Endothelial cell of umbilical vein (primary cell): ENCODE data around the gene QDPR. TPM values are rescaled to one million over a fixed set of nuclear protein-coding genes. Genes with fewer than 3 reads are reported as not detected.

Source experiments
- BruUV-seq: library from RNA; stranded (reverse); fragments of 400-500 nt; replicated peaks from 2 replicates; lab custom pipeline; 2021; lab: Mats Ljungman, UMichigan
- CTCF ChIA-PET: fragments of 300-600, 350-600 bp; sonication (Branson Sonifier 250); formaldehyde crosslinking; loops from one replicate; lab custom pipeline; 2021; ENCODE audit warnings: antibody characterized with exemption, inconsistent platforms; lab: Charles Lee
- POLR2A ChIA-PET: fragments of 300-600, 350-600 bp; sonication (Branson Sonifier 250); formaldehyde crosslinking; loops from one replicate; lab custom pipeline; 2021; ENCODE audit warnings: antibody characterized with exemption, inconsistent platforms; lab: Charles Lee
- DNase-seq: peaks from one replicate; pipeline ENCODE4 v3.0.0-alpha.2; 2011; ENCODE audit warnings: low read depth, low spot score
- FAIRE-seq: peaks from 2 replicates; lab custom pipeline; 2011; peaks lifted over from hg19 to GRCh38; lab: Jason Lieb, UNC
- H2AFZ ChIP-seq: 2 replicates; pipeline ENCODE4 v1.6.0; 2012; ENCODE audit warnings: low read depth, low read length, control low read depth, inconsistent platforms
- H3K27ac ChIP-seq: 2 replicates; pipeline ENCODE4 v1.5.1; 2011; ENCODE audit warnings: low read depth, mild to moderate bottlenecking, control low read depth, low read length, moderate library complexity; ENCODE audit not compliant: insufficient read depth
- H3K27me3 ChIP-seq, 2 experiments: 2 replicates each; pipeline versions ENCODE4 v1.6.0 to v1.6.1; 2011; ENCODE audit warnings: low read length in 2 of 2, mixed read lengths in 1 of 2; ENCODE audit not compliant: control insufficient read depth in 2 of 2, insufficient read depth in 2 of 2
- H3K36me3 ChIP-seq, 2 experiments: 2 replicates in 1 of 2; 3 replicates in 1 of 2; pipeline ENCODE4 v1.5.1; 2011; ENCODE audit warnings: low read length in 2 of 2, mild to moderate bottlenecking in 1 of 2, moderate library complexity in 1 of 2; ENCODE audit not compliant: control insufficient read depth in 2 of 2, insufficient read depth in 2 of 2; ENCODE audit errors: extremely low read depth in 1 of 2
- H3K4me1 ChIP-seq: 3 replicates; pipeline ENCODE4 v1.5.1; 2011; ENCODE audit warnings: mild to moderate bottlenecking, low read length; ENCODE audit not compliant: control insufficient read depth, insufficient read depth; ENCODE audit errors: extremely low read depth
- H3K4me2 ChIP-seq: 2 replicates; pipeline ENCODE4 v1.6.1; 2011; ENCODE audit warnings: low read length, control low read depth, mixed read lengths; ENCODE audit not compliant: insufficient read depth
- H3K4me3 ChIP-seq, 3 experiments: fragments of 200-600 bp in 1 of 3; sonication (generic), shearing (Covaris generic) in 1 of 3; replicated peaks in 1 of 3; 2 replicates each; pipeline ENCODE4 v1.5.1; 2011 to 2016; ENCODE audit warnings: control low read depth in 3 of 3, low read length in 3 of 3, mild to moderate bottlenecking in 2 of 3, inconsistent platforms in 1 of 3, low read depth in 1 of 3, moderate library complexity in 1 of 3; ENCODE audit not compliant: insufficient read depth in 1 of 3
- H3K79me2 ChIP-seq: 2 replicates; pipeline ENCODE4 v1.6.0; 2012; ENCODE audit warnings: low read length, inconsistent platforms; ENCODE audit not compliant: control insufficient read depth, insufficient read depth
- H3K9ac ChIP-seq: replicated peaks from 2 replicates; pipeline ENCODE3; 2011; ENCODE audit warnings: low read length, control low read depth; ENCODE audit not compliant: insufficient read depth; ENCODE audit errors: extremely low read depth
- H3K9me1 ChIP-seq: replicated peaks from 3 replicates; pipeline ENCODE4 v1.6.0; 2011; ENCODE audit warnings: mild to moderate bottlenecking, low read length; ENCODE audit not compliant: control insufficient read depth, insufficient read depth; ENCODE audit errors: extremely low read depth
- H3K9me3 ChIP-seq: replicated peaks from 2 replicates; pipeline ENCODE4 v1.5.1; 2012; ENCODE audit warnings: low read length, inconsistent platforms; ENCODE audit not compliant: control insufficient read depth, insufficient read depth
- H4K20me1 ChIP-seq: replicated peaks from 2 replicates; pipeline ENCODE3; 2011; ENCODE audit warnings: mild to moderate bottlenecking, low read length; ENCODE audit not compliant: control insufficient read depth, insufficient read depth; ENCODE audit errors: extremely low read depth
- CTCF ChIP-seq, 2 donors: IDR thresholded peaks; 1 replicate in 1 of 2; 2 replicates in 1 of 2; pipeline ENCODE4 v1.5.1; 2011; ENCODE audit warnings: low read length in 2 of 2, mild to moderate bottlenecking in 2 of 2, moderate library complexity in 2 of 2, control low read depth in 1 of 2, inconsistent platforms in 1 of 2, low read depth in 1 of 2; ENCODE audit not compliant: insufficient read depth in 1 of 2; ENCODE audit errors: extremely low read depth in 1 of 2
- EZH2 ChIP-seq: IDR thresholded peaks from 2 replicates; pipeline ENCODE4 v1.6.1; 2012; ENCODE audit warnings: borderline replicate concordance, low read depth, mild to moderate bottlenecking, moderate library complexity, low read length, inconsistent platforms; ENCODE audit not compliant: severe bottlenecking
- FOS ChIP-seq: IDR thresholded peaks from 2 replicates; pipeline ENCODE4 v1.6.1; 2011; ENCODE audit warnings: mild to moderate bottlenecking, low read length, moderate library complexity, borderline replicate concordance; ENCODE audit not compliant: insufficient read depth
- GATA2 ChIP-seq: IDR thresholded peaks from 2 replicates; pipeline ENCODE4 v1.7.0; 2011; ENCODE audit warnings: low read depth, mild to moderate bottlenecking, moderate library complexity, mixed read lengths, low read length; ENCODE audit not compliant: insufficient read length, insufficient read depth
- JUN ChIP-seq: IDR thresholded peaks from 2 replicates; pipeline ENCODE4 v1.6.1; 2011; ENCODE audit warnings: borderline replicate concordance, low read depth; ENCODE audit not compliant: insufficient read length, insufficient read depth
- MYC ChIP-seq: IDR thresholded peaks from one replicate; pipeline ENCODE4 v1.6.1; 2011; ENCODE audit warnings: mild to moderate bottlenecking, low read depth, low read length
- POLR2A ChIP-seq: IDR thresholded peaks from 2 replicates; pipeline ENCODE4 v1.6.1; 2012; ENCODE audit warnings: low read depth, mild to moderate bottlenecking, control low read depth, low read length
- POLR2AphosphoS5 ChIP-seq: IDR thresholded peaks from 2 replicates; pipeline ENCODE4 v1.6.1; 2012; ENCODE audit warnings: low read depth, mild to moderate bottlenecking, control low read depth, low read length, moderate library complexity; ENCODE audit not compliant: insufficient read depth
- dilution Hi-C: fragments of 300-500 bp; cut with MboI; formaldehyde crosslinking; loops from one replicate; pipeline ENCODE4 v1.15.0; 2019; ENCODE audit warnings: low sequenced_read_pairs; ENCODE audit not compliant: extremely low pct_ligation_motif_present
- intact Hi-C: fragments of 100-400 bp; cut with micrococcal nuclease; formaldehyde crosslinking; loops from one replicate; pipeline ENCODE4 v1.10.0; 2022
- polyA plus RNA-seq, 4 experiments: library from polyadenylated mRNA; depleted of rRNA in 3 of 4; stranded (reverse) in 3 of 4; unstranded in 1 of 4; fragments of >200 nt; gene quantifications; 2 replicates each; pipeline versions ENCODE4 v1.2.1 to v1.2.3, GENCODE V29; 2011 to 2012; ENCODE audit warnings: missing spikeins in 1 of 4
- total RNA-seq: library from RNA; stranded (reverse); gene quantifications from 2 replicates; pipeline ENCODE4 v1.2.3, GENCODE V29; 2021
- TF ChIP-seq, protein P1 (sequence below): IDR thresholded peaks from 2 replicates; pipeline ENCODE4 v1.6.1; 2011; ENCODE audit not compliant: insufficient read depth, insufficient read length

QDPR gene
- total and polyA plus RNA-seq, 2 donors (not counting 3 experiments of a cell fraction or from before 2014, with no cell fraction given) = 20.5 to 20.9 TPM

- DNase-seq (no peak), FAIRE-seq (no peak)
- no peak overlapping the region for H3K4me2 ChIP-seq
- no peak overlapping the region for H3K4me3 ChIP-seq
- TF ChIP-seq JUN (no peak), EZH2 (no peak), GATA2 (no peak), POLR2A (no peak), FOS (no peak)
- TF ChIP-seq, protein P1, sequence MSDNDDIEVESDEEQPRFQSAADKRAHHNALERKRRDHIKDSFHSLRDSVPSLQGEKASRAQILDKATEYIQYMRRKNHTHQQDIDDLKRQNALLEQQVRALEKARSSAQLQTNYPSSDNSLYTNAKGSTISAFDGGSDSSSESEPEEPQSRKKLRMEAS = no peak
- no peak overlapping the region for H3K27ac ChIP-seq
- no peaks in the 10 kb centered on the region for H3K27me3 ChIP-seq
- no peak overlapping the region for H2AFZ ChIP-seq
- ChIA-PET CTCF (no interaction called here), POLR2A (no interaction called here)
- H3K9me3 ChIP-seq = no peaks in the 10 kb centered on the region
- intact Hi-C loops = no loop called here
- dilution Hi-C loops = no loop called here
- H4K20me1 ChIP-seq = no peaks in the 10 kb centered on the region
- H3K79me2 ChIP-seq = no peaks in the 10 kb centered on the region
- BruUV-seq = no TSS peak
- H3K9me1 ChIP-seq = no peaks in the 10 kb centered on the region
- peaks cover 6 to 16% of the 10 kb centered on the region in 2 experiments for H3K36me3 ChIP-seq
- no peak overlapping the region for H3K9ac ChIP-seq
- H3K4me1 ChIP-seq = no peaks in the 10 kb centered on the region
These were observed 11.3 kb downstream of the QDPR start for GRCh38 chr4:17500574-17500973.

- no peak overlapping the region for H3K9ac ChIP-seq
These were observed 13.9 kb downstream of the QDPR start for GRCh38 chr4:17497890-17498523.

More at GRCh38 chr4:17497890-17498523, 13.9 kb downstream of the QDPR start:
- Histone ChIP-seq H3K27ac (no peak overlapping the region), H3K9me1 (no peaks in the 10 kb centered on the region), H3K4me2 (no peak overlapping the region), H3K36me3 (peaks cover 8 to 14% of the 10 kb centered on the region in 2 experiments), H3K9me3 (no peaks in the 10 kb centered on the region), H2AFZ (no peak overlapping the region), H3K4me1 (peaks cover 9% of the 10 kb centered on the region), H3K27me3 (no peaks in the 10 kb centered on the region), H3K4me3 (no peak overlapping the region), H4K20me1 (no peaks in the 10 kb centered on the region), H3K79me2 (peaks cover 2% of the 10 kb centered on the region)
- DNase-seq (no peak), FAIRE-seq (no peak)
- intact Hi-C loops = no loop called here
- CTCF ChIA-PET = no interaction called here
- no TSS peak for BruUV-seq
- dilution Hi-C loops = no loop called here
- POLR2A ChIA-PET = no interaction called here
- TF ChIP-seq GATA2 = no peak
- no peak for TF ChIP-seq POLR2AphosphoS5
- TF ChIP-seq FOS = no peak
- TF ChIP-seq JUN = no peak
- no peak for TF ChIP-seq CTCF (IDR thresholded peaks at IDR 0.05; ENCODE audit: extremely low read depth in 1 of 2, insufficient read depth in 1 of 2, low read depth in 1 of 2, low read length in 2 of 2)
- TF ChIP-seq, protein P1 = no peak
- TF ChIP-seq POLR2A = no peak
- no peak for TF ChIP-seq MYC
- no peak for TF ChIP-seq EZH2
